GM18505 (cell line): ENCODE data around the gene PTH2R.
"Not testable (repeated sequence)": the region's sequence is repeated elsewhere in the genome, so short reads cannot be mapped to it uniquely, and the experiment has no call there.

Source experiments
- ATAC-seq: cut with Tn5 transposase; IDR thresholded peaks from one replicate; pipeline ENCODE4 v1.9.1; 2021; ENCODE audit not compliant: unreplicated experiment
- POLR2A ChIP-seq: IDR thresholded peaks from 4 replicates; pipeline ENCODE4 v1.6.1; 2011; ENCODE audit warnings: borderline replicate concordance; ENCODE audit not compliant: insufficient read depth, insufficient read length; ENCODE audit errors: extremely low read depth

Gene PTH2R

DNA sequence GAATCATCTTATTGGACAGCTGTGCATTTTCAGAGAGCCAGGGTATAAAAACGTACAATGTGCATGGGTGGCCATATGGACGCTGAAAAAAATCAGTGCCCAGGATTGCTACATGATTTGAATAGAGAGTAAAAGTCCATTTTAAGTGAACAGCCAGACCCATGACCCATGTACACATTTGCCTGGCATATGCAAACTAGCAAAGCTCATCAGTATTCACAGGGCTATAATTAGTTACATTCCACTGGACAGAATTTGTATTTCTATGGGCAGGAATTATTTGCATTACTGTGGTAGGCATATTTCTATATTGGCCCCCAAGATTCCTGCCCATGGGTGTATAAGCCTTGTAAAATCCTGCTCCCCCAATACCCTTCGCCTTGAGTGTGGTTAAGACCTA, 78.8 kb downstream of the PTH2R start:
- ATAC-seq, result no peak
- no peak for TF ChIP-seq POLR2A

DNA sequence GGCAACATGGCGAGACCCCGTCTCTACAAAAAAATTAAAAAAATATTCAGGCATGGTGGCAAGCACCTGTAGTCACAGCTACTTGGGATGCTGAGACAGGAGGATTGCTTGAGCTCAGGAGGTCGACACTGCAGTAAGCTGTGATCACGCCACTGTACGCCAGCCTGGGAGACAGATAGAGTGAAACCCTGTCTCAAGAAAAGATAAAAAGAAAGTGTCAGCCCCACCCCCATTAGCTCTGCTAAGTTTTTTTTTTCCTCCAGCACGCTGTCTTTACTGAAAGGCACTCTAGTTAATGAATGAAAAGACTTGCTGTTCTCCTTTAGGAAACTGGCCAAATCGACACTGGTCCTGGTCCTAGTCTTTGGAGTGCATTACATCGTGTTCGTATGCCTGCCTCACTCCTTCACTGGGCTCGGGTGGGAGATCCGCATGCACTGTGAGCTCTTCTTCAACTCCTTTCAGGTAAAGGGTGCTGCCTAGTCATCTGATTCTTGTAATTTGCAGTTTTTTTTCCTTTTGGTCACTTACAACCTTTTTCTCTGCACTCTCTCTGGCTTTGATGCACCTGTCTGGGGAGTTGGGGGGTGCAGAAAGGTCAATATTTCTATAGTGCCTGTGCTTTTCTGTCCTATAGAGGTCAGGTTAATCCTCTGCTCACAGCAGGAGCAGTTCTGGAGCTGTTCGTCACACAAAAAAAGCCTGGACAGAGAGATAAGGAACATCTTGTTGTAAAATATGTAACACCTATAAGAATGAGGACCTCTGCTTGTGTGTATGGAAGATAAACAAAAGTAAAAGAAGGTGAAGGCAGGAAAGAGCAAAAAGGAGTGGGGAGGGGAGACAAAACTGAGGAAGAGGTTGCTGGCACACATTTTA, 82.3 kb downstream of the PTH2R start:
- ATAC-seq, result no peak
- TF ChIP-seq POLR2A, result no peak

DNA sequence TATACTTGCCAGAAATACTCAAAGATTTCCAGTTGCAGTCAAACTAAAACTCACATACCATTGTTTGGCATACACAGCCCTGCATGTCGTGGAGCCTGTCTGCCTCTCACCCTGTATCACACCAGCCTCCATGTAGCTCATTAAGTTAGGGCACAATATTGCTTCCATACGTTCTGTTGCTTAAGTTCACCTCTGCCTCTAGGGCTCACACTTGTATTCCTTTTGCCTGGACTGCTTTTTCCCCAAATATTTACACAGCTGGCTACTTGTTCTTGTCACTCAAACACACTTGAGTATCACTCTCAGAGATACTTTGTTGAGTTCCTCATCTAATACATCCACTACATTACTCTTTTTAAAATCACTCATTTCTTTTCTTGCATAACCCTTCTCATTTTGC, 83.1 kb downstream of the PTH2R start:
- no peak for TF ChIP-seq POLR2A
- no peak for ATAC-seq

DNA sequence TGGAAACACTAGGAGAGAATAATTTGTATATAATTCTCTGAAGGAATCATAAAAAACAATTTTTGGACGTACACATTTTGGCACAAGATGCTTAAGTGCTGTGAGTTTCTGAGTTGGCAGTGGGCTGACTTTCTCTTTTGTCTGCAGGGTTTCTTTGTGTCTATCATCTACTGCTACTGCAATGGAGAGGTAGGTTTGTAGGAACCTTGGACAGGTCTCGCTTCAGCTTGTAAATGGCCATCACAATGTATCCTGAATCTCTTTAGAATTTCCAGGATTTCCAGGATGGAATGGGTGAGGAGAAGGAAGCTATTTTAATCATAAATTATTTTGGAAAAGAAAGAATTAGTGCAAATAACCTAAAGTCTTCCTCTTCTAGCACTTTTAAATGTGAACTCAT, 83.9 kb downstream of the PTH2R start:
- no peak for ATAC-seq
- TF ChIP-seq POLR2A, result no peak

DNA sequence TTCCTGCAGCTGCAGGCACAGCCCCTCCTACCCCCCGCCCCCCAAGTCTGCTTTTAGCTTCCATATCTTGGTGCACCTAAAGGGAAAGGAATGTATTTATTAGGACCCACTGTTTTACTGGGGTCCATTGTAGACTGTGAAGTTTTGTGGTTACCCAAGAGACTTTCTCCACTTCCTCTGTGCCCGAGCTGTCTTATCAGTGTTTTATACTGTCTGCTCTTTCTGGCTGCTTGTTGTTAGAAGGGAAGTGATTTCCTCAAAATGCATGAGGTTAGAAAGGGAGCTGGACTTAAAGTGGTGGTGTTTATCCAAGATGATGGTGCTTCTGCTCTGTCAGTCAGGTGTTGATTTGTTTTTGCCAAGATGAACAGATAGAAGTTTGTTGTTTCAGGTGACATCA, 85.0 kb downstream of the PTH2R start:
- no peak for TF ChIP-seq POLR2A
- no peak for ATAC-seq

DNA sequence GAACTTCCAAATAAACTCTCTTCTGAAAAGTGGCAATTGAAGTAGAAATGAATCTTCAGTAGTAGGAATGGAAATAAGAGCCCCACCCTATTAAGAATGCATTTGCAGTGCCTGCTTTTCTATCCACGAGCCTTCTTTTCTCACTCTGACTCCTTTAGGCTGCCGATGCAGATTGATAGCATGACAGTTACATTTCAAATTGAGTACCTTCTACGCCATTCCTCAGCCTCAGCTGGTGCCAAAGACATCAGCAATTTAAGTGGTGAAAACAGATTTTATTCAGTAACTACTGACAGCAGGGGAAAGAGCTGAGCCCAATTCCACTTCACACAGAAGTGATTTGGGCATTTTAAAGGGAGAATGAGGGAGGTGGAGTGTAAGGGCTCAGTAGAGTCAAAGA, 85.5 kb downstream of the PTH2R start:
- no peak for ATAC-seq

DNA sequence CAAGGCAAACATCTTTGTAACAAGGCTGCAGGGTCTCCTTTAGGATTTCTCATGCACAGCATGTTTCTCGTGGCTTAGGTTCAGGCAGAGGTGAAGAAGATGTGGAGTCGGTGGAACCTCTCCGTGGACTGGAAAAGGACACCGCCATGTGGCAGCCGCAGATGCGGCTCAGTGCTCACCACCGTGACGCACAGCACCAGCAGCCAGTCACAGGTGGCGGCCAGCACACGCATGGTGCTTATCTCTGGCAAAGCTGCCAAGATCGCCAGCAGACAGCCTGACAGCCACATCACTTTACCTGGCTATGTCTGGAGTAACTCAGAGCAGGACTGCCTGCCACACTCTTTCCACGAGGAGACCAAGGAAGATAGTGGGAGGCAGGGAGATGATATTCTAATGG, 86.6 kb downstream of the PTH2R start:
- no peak for ATAC-seq
- TF ChIP-seq POLR2A, result no peak

More for the DNA sequence above, 85.5 kb downstream of the PTH2R start:
- TF ChIP-seq POLR2A, result no peak

DNA sequence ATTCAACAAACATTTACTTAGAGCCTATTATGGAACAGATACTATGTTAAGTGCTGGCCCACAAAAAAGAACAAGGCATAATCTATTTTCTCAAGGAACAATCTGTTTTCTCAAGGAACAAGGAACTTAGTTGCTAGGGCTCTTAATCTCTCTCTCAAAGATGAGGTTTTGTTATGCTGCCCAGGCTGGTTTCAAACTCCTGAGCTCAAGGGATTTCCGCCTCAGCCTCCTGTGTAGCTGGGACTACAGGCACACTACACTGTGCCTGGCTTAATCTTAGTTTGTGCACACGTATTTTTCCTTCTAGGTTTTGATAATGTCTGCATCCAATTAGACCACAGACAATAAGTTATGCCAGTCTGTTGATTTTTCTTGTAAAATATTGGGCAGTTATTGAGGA, 89.5 kb downstream of the PTH2R start:
- ATAC-seq, result no peak
- TF ChIP-seq POLR2A, result no peak

DNA sequence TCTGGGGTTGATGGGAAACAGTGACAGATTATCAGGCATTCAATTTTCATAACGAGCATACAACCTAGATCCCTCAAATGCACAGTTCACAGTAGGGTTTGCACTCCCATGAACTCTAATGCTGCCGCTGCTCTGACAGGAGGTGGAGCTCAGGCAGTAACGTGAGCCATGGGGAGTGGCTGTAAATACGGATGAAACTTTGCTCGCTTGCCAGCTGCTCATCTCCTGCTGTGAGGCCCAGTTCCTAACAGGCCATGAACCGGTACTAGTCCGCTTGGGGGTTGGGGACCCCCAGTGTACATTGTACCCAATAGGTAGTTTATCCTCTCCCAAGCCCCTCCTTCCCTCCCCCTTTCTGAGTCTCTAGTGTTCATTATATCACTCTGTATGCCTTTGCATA, 94.6 kb downstream of the PTH2R start:
- ATAC-seq, result no peak
- no peak for TF ChIP-seq POLR2A

DNA sequence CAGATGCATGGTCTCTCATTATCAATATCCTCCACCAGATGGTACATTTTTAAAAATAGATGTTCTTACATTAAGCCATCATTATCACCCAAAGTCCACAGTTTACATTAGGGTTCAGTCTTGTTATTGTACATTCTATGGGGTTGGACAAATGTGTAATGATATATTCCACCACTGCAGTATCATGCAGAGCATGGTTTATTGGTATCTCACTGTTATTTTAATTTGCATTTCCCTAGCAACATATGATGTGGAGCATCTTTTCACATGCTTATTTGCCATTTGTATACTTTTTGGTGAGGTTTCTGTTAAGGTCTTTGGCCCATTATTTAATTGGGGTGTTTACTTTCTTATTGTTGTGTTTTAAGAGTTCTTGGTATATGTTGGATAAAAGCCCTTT, 95.7 kb downstream of the PTH2R start:
- TF ChIP-seq POLR2A, result no peak

DNA sequence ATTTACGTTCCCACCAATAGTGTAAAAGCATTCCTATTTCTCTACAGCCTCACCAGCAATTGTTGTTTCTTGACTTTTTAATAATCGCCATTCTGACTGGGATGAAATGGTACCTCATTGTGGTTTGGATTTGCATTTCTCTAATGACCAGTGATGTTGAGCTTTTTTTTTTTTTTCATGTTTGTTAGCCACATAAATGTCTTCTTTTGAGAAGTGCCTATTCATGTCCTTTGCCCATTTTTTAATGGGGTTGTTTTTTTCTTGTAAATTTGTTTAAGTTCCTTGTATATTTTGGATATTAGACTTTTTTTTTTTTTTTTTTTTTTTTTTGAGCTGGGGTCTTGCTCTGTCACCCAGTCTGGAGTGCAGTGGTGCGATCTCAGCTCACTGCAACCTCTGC, 98.8 kb downstream of the PTH2R start:
- ATAC-seq, result not testable (repeated sequence)

More for the DNA sequence above, 95.7 kb downstream of the PTH2R start:
- ATAC-seq, result no peak

DNA sequence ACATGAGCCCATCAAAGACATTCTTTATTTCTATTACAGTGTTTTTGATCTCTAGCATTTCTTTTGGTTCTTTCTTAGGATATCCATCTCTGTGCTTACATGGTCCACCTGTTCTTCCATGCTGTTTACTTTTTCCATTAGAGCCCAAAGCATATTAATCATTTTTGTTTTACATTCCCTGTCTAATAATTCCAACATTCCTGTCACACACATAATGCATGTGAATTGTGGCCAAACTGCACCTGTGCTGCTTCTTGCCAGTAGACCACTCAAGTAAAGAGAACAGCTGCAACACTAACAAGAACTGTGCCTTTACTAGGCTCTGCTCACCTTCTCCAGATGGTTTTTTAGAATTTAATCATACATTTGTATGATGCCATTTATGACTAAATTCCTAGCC, 103.0 kb downstream of the PTH2R start:
- no peak for ATAC-seq
- TF ChIP-seq POLR2A, result no peak

DNA sequence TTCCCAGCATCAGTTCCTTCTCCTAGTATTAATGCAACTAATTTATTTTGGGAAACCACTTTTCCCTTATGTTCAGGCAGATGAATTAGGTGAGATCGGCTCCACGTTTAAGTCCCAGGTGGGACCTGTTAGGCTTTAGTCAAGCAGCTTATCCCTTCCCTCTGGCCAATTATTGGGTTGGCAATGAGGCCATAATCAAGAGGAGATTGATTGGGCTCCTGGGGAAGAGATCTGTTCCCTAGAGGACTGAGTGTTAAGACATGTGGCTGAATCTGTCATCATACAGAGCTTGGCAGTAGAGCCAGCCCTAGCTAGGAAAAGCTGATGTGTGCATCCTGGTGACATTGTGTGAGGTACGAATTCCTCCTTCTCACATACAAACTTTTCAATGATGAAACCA, 104.4 kb downstream of the PTH2R start:
- TF ChIP-seq POLR2A, result no peak
- no peak for ATAC-seq

DNA sequence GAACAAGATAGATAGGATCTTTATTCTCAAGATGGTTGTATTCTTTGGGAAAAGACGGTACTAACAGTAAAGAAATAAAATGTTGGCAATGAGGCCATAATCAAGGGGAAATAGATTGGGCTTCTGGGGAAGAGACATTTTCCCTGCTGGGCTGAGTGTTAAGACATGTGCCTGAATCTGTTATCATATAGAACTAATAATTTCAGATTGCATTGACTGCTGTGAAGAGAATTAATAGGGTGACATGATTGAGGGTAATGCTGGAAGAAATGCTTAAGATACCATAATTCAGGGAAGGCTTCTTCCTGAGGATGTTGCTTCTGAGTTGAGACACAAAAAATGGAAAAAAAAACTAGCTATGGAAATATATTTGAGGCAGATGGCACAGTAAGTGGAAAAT, 105.0 kb downstream of the PTH2R start:
- TF ChIP-seq POLR2A, result no peak
- no peak for ATAC-seq

DNA sequence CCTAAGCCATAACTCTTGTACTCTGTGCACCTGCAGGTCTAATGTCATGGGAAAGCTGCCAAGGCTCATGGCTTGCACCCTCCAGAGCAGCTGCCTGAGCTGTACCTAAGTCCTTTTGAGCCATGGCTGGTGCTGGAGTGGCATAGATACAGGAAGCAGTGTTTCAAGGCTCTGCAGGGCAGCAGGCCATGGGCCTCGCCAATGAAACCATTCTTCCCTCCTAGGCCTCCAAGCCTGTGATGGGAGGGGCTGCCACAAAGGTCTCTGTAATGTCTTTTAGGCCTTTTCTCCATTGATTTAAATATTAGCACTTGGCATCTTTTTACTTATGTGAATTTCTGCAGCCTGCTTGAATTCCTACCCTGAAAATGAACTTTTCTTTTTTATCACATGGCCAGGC, 108.5 kb downstream of the PTH2R start:
- no peak for ATAC-seq
- TF ChIP-seq POLR2A, result no peak

DNA sequence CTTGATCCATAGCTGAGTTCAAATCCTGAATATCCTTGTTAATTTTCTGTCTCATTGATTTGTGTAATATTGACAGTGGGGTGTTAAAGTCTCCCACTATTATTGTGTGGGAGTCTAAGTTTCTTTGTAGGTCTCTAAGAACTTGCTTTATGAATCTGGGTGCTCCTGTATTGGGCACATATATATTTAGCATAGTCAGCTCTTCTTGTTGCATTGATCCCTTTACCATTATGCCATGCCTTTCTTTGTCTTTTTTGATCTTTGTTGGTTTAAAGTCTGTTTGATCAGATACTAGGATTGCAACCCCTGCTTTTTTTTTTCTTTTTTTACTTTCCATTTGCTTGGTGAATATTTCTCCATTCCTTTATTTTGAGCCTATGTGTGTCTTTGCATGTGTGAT, 116.5 kb downstream of the PTH2R start:
- ATAC-seq, result not testable (repeated sequence)

DNA sequence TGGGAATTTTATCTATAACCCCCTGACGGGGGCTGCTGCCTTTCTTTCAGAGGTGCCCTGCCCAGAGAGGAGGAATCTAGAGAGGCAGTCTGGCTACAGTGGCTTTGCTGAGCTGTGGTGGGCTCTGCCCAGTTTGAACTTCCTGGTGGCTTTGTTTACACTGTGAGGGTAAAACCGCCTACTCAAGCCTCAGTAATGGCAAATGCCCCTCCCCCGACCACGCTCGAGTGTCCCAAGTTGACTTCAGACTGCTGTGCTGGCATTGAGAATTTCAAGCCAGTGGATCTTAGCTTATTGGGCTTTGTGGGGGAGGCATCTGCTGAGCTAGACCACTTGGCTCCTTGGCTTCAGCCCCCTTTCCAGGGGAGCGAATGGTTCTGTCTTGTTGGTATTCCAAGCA, 118.6 kb downstream of the PTH2R start:
- not testable (repeated sequence) for ATAC-seq
